Left ventricle myocardium inferior (tissue), 1 donor: ENCODE data around the gene CSTPP1. TPM values are rescaled to one million over a fixed set of nuclear protein-coding genes. Genes with fewer than 3 reads are reported as not detected.

Experiments used
- DNase-seq: peaks from one replicate; pipeline ENCODE4 v3.0.0-alpha.2; 2020
- H3K27ac ChIP-seq: fragments of 200-600 bp; replicated peaks from 2 replicates; pipeline ENCODE4 v1.8.0; 2021
- H3K27me3 ChIP-seq: fragments of 200-600 bp; 2 replicates; pipeline ENCODE4 v1.8.0; 2021; ENCODE audit warnings: low read depth
- H3K36me3 ChIP-seq: fragments of 200-600 bp; 2 replicates; pipeline ENCODE4 v1.8.0; 2021
- H3K4me1 ChIP-seq: fragments of 200-600 bp; 2 replicates; pipeline ENCODE4 v1.8.0; 2021
- H3K4me3 ChIP-seq: fragments of 200-600 bp; 2 replicates; pipeline ENCODE4 v1.8.0; 2021; ENCODE audit warnings: mild to moderate bottlenecking, moderate library complexity
- H3K9me3 ChIP-seq: fragments of 200-600 bp; replicated peaks from 2 replicates; pipeline ENCODE4 v1.8.0; 2021
- CTCF ChIP-seq: fragments of 200-600 bp; IDR thresholded peaks from 2 replicates; pipeline ENCODE4 v1.8.0; 2021; ENCODE audit warnings: antibody characterized with exemption, mild to moderate bottlenecking, borderline replicate concordance
- intact Hi-C: fragments of 100-400 bp; cut with micrococcal nuclease; formaldehyde crosslinking; loops from one replicate; pipeline ENCODE4 v1.11.0; 2022
- total RNA-seq: library from RNA; stranded (reverse); fragmentation: NEBNext Ultra II Directional; extraction: Animal tissue kit (Norgen Biotek cat#: 25700); gene quantifications from one replicate; pipeline ENCODE4 v1.2.1, GENCODE V29; 2021
- donor health status: DM: no; HTN: yes; CAD: no; lungs with severe emphysema.

The CSTPP1 gene
- total RNA-seq, 1 donor from 2014 or later, result 12.9 TPM

GRCh38 chr11:47148270-47148669 lies 211.7 kb downstream of the CSTPP1 start:
- H3K27me3 ChIP-seq, result no peaks in the 10 kb centered on the region
- no peak for TF ChIP-seq CTCF
- H3K27ac ChIP-seq, result no peak overlapping the region
- intact Hi-C loops, result no loop called here
- no peaks in the 10 kb centered on the region for H3K36me3 ChIP-seq
- no peaks in the 10 kb centered on the region for H3K9me3 ChIP-seq
- H3K4me1 ChIP-seq, result peaks cover 27% of the 10 kb centered on the region
- no peak overlapping the region for H3K4me3 ChIP-seq
- DNase-seq, result no peak

- H3K27me3 ChIP-seq, result no peaks in the 10 kb centered on the region
- H3K36me3 ChIP-seq, result no peaks in the 10 kb centered on the region
- H3K27ac ChIP-seq, result peak overlapping the region; percentile 23
- peaks cover 28% of the 10 kb centered on the region for H3K4me1 ChIP-seq
- peak; percentile 26 for DNase-seq
- intact Hi-C loops, result no loop called here
- no peaks in the 10 kb centered on the region for H3K9me3 ChIP-seq
- no peak overlapping the region for H3K4me3 ChIP-seq
- TF ChIP-seq CTCF, result no peak
Observed at GRCh38 chr11:47148903-47149531, 212.5 kb downstream of the CSTPP1 start.

GRCh38 chr11:47149782-47150181 lies 213.2 kb downstream of the CSTPP1 start:
- Histone ChIP-seq H3K9me3 (no peaks in the 10 kb centered on the region), H3K4me1 (peaks cover 28% of the 10 kb centered on the region), H3K36me3 (no peaks in the 10 kb centered on the region), H3K27ac (no peak overlapping the region), H3K27me3 (no peaks in the 10 kb centered on the region), H3K4me3 (no peak overlapping the region)
- DNase-seq, result no peak
- TF ChIP-seq CTCF, result no peak
- intact Hi-C loops, result no loop called here

GRCh38 chr11:47152126-47152952 lies 215.8 kb downstream of the CSTPP1 start:
- intact Hi-C loops, result loop anchor here (2.0 kb wide), 1 partner anchor 264 kb away; no protein-coding TSS in a partner anchor
- no peak for DNase-seq
- no peak for TF ChIP-seq CTCF
- H3K9me3 ChIP-seq, result no peaks in the 10 kb centered on the region
- H3K27ac ChIP-seq, result peak overlapping the region; percentile 20
- no peak overlapping the region for H3K4me3 ChIP-seq
- H3K4me1 ChIP-seq, result peaks cover 28% of the 10 kb centered on the region
- H3K27me3 ChIP-seq, result no peaks in the 10 kb centered on the region
- peaks cover 5% of the 10 kb centered on the region for H3K36me3 ChIP-seq

- peak overlapping the region; percentile 20 for H3K27ac ChIP-seq
- peak; percentile 98 for TF ChIP-seq CTCF
- DNase-seq, result peak; percentile 81
- intact Hi-C loops, result loop anchor here (2.0 kb wide), 1 partner anchor 264 kb away; no protein-coding TSS in a partner anchor
- no peak overlapping the region for H3K4me3 ChIP-seq
- peaks cover 5% of the 10 kb centered on the region for H3K36me3 ChIP-seq
- H3K4me1 ChIP-seq, result peaks cover 28% of the 10 kb centered on the region
- H3K27me3 ChIP-seq, result no peaks in the 10 kb centered on the region
- no peaks in the 10 kb centered on the region for H3K9me3 ChIP-seq
Observed at GRCh38 chr11:47152953-47153950, 216.7 kb downstream of the CSTPP1 start.
